ENCODE data around the gene LMBR1.
"Not testable (repeated sequence)": the region's sequence is repeated elsewhere in the genome, so short reads cannot be mapped to it uniquely, and the experiment has no call there.

The LMBR1 gene

GRCh38 chr7:156650042-156650441, 242.9 kb downstream of the LMBR1 start:
- no peak for FAIRE-seq

GRCh38 chr7:156647330-156647729, 245.7 kb downstream of the LMBR1 start:
- FAIRE-seq, result not testable (repeated sequence)

GRCh38 chr7:156642306-156643045, 250.5 kb downstream of the LMBR1 start:
- FAIRE-seq, result no peak

- no peak for FAIRE-seq
Measured at GRCh38 chr7:156640949-156641485, 252.0 kb downstream of the LMBR1 start.

- no peak for FAIRE-seq
Measured at GRCh38 chr7:156640257-156640948, 252.6 kb downstream of the LMBR1 start, which contains the start of gene RNF32. TSS of gene RNF32 (plus strand) at chr7:156640774. CDS start at chr7:156643878, 3,104 bp downstream.

- FAIRE-seq, result no peak
Measured at GRCh38 chr7:156639426-156640256, 253.3 kb downstream of the LMBR1 start.

GRCh38 chr7:156638443-156639077, 254.4 kb downstream of the LMBR1 start:
- no peak for FAIRE-seq

- FAIRE-seq, result not testable (repeated sequence)
Measured at GRCh38 chr7:156637093-156637492, 255.9 kb downstream of the LMBR1 start.

GRCh38 chr7:156635529-156636385, 257.2 kb downstream of the LMBR1 start:
- no peak for FAIRE-seq

- no peak for FAIRE-seq
Measured at GRCh38 chr7:156634117-156634516, 258.9 kb downstream of the LMBR1 start.

- no peak for FAIRE-seq
Measured at GRCh38 chr7:156629873-156630272, 263.1 kb downstream of the LMBR1 start.

GRCh38 chr7:156628562-156628961, 264.4 kb downstream of the LMBR1 start:
- no peak for FAIRE-seq

All from TTC549 (cell line).